ENCODE results near the gene RAB13.
A peak's percentile ranks its signal among the peaks of the same experiment; 100 is the strongest.

Gene RAB13

DNA sequence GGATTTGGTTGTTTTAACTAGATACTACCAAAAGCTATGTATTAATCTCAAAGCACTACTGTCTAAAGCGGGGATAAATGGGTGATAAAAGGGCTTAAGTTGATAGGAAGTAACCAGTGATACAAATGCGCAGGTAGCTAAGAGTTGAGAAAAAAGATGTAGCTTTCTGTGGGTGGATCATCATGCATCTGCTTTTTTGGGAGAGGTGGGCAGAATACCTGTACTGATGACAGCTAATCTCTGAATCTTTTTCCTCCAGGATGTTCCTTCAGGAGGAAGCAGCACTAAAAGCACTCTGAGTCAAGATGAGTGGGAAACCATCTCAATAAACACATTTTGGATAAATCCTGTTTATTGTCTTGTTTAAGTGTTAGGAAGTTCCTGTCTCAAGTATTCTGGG, 5.7 kb upstream of the RAB13 start:
- peaks cover 58% of the 10 kb centered on the region for H3K36me3 Mint-ChIP-seq (ENCODE audit: low read depth)
- no peak for TF ChIP-seq CTCF (IDR thresholded peaks at IDR 0.05)
- peaks cover 7% of the 10 kb centered on the region for H3K9me3 Mint-ChIP-seq
- no peak for DNase-seq
- no peaks in the 10 kb centered on the region for H3K27me3 Mint-ChIP-seq (ENCODE audit: low read depth, poor library complexity)
- H3K4me3 Mint-ChIP-seq, result peak overlapping the region; percentile 98
- peaks cover 33% of the 10 kb centered on the region for H3K4me1 Mint-ChIP-seq
- peak overlapping the region; percentile 47 for H3K27ac Mint-ChIP-seq

DNA sequence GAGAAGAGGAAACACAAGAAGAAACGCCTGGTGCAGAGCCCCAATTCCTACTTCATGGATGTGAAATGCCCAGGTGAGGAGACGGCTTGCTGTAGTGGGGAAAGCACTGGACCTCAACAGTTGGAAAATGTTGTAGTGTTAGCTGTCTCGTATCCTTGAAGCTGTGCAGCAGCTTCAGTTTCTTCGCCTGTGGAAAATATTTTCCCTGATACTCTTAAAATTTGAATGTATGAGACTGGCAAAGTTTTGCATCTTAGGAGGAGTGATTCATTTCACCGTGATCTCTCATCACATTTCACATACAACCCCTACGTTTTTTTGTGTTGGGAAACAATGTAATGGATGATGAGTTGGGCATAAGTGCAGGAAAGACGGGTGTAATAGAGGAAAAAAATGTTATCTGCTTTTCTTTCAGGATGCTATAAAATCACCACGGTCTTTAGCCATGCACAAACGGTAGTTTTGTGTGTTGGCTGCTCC, 5.1 kb upstream of the RAB13 start:
- DNase-seq, result no peak
- H3K4me1 Mint-ChIP-seq, result peaks cover 39% of the 10 kb centered on the region
- H3K4me3 Mint-ChIP-seq, result peak overlapping the region; percentile 98
- peak overlapping the region; percentile 98 for H3K27ac Mint-ChIP-seq
- no peaks in the 10 kb centered on the region for H3K27me3 Mint-ChIP-seq (ENCODE audit: low read depth, poor library complexity)
- TF ChIP-seq CTCF (IDR thresholded peaks at IDR 0.05), result no peak
- peaks cover 7% of the 10 kb centered on the region for H3K9me3 Mint-ChIP-seq
- H3K36me3 Mint-ChIP-seq (ENCODE audit: low read depth), result peaks cover 57% of the 10 kb centered on the region

GRCh38 chr1:153990468-153991150, 4.5 kb upstream of the RAB13 start, which contains the start of gene RPS27:
TSS of gene RPS27 (plus strand) at chr1:153990762. CDS start at chr1:153990797, 35 bp downstream.
- peak; percentile 77 for DNase-seq
- no peaks in the 10 kb centered on the region for H3K27me3 Mint-ChIP-seq (ENCODE audit: low read depth, poor library complexity)
- no peak for TF ChIP-seq CTCF (IDR thresholded peaks at IDR 0.05)
- H3K27ac Mint-ChIP-seq, result peak within 1 kb of the TSS; percentile 98
- peaks cover 52% of the 10 kb centered on the region for H3K36me3 Mint-ChIP-seq (ENCODE audit: low read depth)
- H3K9me3 Mint-ChIP-seq, result peaks cover 7% of the 10 kb centered on the region
- peaks cover 42% of the 10 kb centered on the region for H3K4me1 Mint-ChIP-seq
- H3K4me3 Mint-ChIP-seq, result peak within 1 kb of the TSS; percentile 98

GRCh38 chr1:153987621-153988020, 1.5 kb upstream of the RAB13 start:
- no peak overlapping the region for H3K4me3 Mint-ChIP-seq
- TF ChIP-seq CTCF (IDR thresholded peaks at IDR 0.05), result no peak
- no peaks in the 10 kb centered on the region for H3K27me3 Mint-ChIP-seq (ENCODE audit: low read depth, poor library complexity)
- H3K9me3 Mint-ChIP-seq, result peaks cover 4% of the 10 kb centered on the region
- peaks cover 54% of the 10 kb centered on the region for H3K4me1 Mint-ChIP-seq
- H3K27ac Mint-ChIP-seq, result no peak overlapping the region
- no peak for DNase-seq
- H3K36me3 Mint-ChIP-seq (ENCODE audit: low read depth), result peaks cover 37% of the 10 kb centered on the region

GRCh38 chr1:153985341-153985912, 712 bp downstream of the RAB13 start:
- no peak for DNase-seq

More at GRCh38 chr1:153985341-153985912, 712 bp downstream of the RAB13 start:
- Mint-ChIP-seq H3K27ac (peak overlapping the region; percentile 31), H3K4me1 (peaks cover 34% of the 10 kb centered on the region), H3K9me3 (peaks cover 3% of the 10 kb centered on the region), H3K4me3 (peak overlapping the region; percentile 97), H3K27me3 (ENCODE audit: low read depth, poor library complexity) (no peaks in the 10 kb centered on the region), H3K36me3 (ENCODE audit: low read depth) (peaks cover 36% of the 10 kb centered on the region)
- no peak for TF ChIP-seq CTCF (IDR thresholded peaks at IDR 0.05)
